Endometrium (tissue), 2 donors: ENCODE measurements around the gene SPC24.
"Not testable (repeated sequence)": the region's sequence is repeated elsewhere in the genome, so short reads cannot be mapped to it uniquely, and the experiment has no call there.

ENCODE experiments used
- FAIRE-seq: peaks from 2 replicates; lab custom pipeline; 2012; peaks lifted over from hg19 to GRCh38; lab: Jason Lieb, UNC
- donor health status: control.
- donor health status: control.

The SPC24 gene

GRCh38 chr19:11164296-11164695 lies 8.7 kb upstream of the SPC24 start:
- no peak for FAIRE-seq

DNA sequence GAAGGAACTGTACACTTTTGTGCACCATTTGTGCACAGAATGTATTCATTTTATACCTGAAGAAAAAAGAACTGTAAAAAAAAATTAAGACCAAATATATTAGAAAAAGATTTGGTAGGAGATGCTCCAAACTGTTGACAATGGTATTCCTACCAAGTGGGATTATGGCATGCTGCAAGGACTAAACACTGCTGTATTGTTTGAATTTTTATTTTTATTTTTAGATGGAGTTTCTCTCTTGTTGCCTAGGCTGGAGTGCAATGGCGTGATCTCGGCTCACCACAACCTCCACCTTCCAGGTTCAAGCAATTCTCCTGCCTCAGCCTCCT lies 4.8 kb upstream of the SPC24 start:
- not testable (repeated sequence) for FAIRE-seq

GRCh38 chr19:11159598-11160439 lies 4.2 kb upstream of the SPC24 start:
- no peak for FAIRE-seq

DNA sequence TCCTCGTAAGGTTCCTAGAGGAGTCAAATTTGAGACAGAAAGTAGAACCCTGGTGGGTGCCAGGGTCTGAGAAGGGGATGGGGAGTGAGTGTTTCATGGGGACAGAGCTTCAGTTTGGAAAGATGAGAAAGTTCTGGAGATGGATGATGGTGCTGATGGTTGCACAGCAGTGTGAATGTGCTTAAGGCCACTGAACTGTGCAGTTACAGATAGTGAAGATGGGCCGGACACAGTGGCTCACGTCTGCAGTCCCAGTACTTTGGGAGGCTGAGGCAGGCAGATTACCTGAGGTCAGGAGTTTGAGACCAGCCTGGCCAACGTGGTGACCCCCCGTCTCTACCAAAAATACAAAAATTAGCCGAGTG lies 917 bp downstream of the SPC24 start:
- no peak for FAIRE-seq

GRCh38 chr19:11152318-11153062 lies 3.1 kb downstream of the SPC24 start:
- FAIRE-seq = no peak

DNA sequence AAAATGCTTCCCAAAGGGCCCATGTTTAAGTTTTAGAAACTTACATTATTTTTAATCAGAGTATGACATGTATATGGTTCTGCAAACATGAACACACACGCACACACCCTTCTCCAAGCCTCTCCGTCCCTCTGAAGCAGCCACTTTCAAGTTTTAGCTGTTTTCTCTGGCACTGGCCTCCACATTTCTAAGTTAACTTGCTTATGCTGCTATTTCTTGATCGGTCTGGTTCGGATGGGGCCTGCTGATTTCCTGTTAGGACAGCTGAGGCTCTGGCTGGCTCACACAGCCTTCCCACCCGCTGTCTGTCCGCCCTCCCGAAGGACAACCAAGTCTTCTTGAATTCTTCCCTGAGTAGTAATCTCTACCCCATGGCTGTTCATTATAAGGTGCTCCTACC lies 4.4 kb downstream of the SPC24 start:
- no peak for FAIRE-seq

GRCh38 chr19:11148001-11148400 lies 7.6 kb downstream of the SPC24 start:
- FAIRE-seq = no peak

DNA sequence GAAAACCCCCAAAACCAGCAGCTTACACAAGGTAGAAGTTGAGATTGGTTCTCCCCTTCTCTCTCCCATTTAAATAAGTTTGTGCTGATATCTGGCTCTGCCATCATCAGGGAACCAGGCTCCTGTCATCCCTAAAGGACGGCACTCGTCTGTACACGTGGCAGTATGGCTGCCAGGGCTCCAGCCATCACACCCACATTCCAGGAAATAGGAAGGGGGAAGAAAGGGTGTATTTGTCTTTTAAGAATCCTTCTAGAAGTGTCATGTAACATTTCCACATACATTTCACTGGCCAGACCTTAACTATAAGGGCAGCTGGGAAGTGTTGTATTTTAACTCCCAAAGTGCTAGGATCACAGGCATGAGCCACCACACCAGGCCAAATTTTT lies 10.1 kb downstream of the SPC24 start:
- no peak for FAIRE-seq

DNA sequence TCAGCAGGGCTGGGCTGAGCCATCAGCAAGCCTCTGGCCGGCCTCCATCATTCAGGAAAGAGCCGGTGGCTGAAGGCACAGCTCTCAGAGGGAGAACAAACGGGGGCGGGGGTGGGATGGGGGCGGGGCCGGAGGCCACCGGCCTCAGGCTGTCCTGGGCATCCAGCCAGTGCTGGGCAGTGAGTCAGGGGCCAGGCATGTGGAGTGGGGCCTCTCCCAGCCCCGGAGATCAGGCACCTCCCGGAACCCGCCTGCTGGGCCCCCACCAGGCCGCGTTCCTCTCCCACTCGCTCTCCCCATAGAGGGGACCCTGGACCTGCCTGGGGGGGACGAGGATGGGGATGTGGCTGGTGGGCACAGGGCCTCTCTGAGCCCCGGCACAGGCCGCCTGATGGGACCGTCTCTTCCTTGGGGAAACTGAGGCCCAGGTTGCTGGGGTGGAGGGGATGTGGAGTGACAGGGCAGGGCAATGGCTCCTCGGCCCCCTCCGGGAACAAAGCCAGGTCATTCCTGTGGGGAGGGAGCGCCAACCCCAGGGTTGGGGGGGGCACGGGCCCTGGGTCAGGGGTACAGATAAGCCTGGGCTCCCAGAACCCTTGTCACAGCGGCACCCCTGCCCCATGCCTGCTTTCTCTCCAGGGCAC lies 12.9 kb downstream of the SPC24 start:
- no peak for FAIRE-seq

DNA sequence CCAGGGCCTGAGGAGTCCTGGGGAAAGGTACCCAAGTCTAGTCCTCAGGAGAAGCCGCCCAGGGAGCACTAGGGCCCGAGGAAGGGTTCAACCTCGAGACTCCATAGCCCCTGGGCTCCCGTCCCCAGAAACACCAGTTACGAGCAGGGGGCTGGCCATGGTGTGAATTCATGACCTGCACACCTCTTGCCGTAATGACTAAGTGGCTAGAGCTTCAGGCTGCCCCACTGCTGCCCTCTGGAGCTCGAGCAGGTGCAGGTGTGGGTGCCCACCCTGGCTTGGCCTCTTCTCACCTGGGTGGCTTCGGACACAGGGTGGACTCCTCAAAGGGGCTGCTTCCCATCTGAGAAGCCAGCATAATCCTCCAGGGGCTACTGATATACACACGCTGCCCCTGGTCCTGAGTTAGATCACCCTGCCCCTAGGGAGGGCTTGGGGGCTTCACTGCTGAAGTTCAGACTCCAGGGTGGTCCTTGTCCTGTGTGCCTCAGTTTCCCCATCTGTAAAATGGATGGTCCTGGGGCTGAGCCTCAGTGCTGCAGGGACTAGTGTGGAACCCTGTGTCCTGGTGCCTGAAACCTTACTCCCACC lies 13.6 kb downstream of the SPC24 start:
- FAIRE-seq = no peak

DNA sequence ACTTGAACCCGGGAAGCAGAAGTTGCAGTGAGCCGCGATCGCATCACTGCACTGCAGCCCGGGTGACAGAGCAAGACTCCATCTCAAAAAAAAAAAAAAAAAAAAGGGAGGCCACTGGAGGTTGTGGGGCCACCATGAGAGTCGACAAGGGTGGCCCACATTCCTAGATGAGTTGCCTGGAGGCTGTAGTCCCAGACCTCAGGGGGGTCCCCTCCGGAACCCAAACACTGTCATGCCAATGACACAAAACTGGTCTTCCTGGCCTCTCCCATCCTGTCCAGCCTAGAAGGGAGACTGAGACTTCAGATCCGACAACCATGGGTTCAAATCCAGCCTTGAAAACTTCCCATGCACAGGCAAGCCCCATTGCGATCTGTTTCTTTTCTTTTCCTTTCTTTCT lies 14.7 kb downstream of the SPC24 start:
- no peak for FAIRE-seq

DNA sequence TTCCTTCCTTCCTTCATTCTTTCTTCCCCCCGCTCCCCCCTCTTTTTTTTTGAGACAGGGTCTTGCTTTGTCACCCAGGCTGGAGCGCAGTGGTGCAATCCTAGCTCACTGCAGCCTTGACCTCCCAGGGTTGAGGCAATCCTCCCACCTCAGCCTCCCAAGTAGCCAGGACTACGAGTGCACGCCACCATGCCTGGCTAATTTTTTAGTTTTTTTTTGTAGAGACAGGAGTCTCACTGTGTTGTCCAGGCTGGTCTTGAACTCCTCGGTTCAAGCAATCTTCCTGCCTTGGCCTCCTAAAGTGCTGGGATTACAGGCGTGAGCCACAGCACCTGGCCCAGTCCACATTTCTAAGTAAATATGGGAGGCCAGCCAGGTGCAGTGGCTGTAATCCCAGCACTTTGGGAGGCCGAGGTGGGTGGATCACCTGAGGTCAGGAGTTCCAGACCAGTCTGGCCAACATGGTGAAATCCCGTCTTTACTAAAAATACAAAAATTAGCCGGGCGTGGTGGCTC lies 15.5 kb downstream of the SPC24 start:
- not testable (repeated sequence) for FAIRE-seq

DNA sequence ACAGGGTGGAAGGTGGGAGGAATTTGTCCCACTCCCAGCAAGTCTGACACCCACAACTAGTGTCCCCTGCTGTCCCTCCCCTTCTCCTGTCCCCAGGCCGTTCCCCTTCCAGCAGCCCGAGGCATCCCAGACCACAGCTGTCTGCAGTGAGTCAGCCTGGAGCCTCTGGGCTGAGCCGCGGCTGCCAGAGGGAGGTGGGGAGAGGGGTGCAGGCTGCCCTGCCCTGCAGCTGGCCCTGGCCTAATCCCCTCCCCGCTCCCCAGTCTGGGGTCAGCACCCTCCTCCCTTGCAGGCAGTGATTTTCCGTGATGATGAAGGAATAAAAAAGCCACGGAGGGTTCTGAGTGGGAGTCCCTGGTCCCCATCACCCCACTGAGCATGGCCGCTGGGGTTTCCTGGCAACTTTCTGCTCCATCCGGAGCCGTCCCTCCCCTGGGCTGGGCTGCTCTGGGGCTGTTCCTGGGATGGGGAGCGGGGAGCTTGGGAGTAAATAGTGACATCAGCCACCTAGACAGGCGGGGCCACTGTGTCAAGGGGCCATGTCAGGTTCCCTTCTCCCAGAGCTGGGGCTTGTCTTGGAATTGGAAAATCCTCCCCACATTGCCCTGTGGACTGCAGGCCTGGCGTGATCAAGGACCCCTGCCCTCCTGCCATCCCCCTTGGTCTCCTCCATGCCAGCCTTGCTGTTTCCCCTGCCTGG lies 16.8 kb downstream of the SPC24 start:
- FAIRE-seq = no peak

DNA sequence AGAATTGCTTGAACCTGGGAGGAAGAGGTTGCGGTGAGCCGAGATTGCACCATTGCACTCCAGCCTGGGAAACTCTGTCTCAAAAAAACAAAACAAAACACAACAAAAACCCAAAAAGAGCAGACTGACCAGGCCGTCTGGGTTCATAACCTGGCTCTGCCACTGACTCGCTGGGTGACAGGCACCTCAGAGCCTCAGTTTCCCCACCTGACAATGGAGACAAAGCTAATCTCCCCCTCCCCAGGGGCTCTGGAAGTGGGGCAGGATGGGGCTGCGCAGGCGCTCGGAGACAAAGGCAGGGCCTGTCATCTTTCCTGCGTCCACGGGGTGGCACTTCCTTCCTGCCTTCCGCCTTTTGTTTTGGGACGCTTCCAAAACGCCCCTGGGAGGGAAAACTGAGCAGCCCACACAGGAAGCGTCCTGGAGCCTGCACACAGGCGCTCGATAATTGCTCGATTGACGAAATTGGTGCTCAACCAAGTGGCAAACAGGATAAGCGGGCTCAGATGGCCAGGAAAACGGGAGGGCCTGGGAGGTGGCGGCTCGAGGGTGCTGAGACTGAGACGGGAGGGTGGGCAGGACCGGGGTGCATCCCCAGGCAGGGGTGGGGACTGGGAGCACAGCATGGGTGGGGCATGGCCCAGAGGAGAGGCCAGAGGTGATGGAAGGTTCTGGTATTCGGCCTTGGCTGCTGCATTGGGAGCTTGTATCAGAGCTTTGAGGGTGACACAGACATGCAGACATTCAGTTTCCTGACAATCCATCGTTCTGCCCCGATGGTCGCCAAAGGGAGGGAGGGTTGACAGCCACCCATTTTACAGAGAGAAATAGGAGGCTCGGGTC lies 17.8 kb downstream of the SPC24 start:
- no peak for FAIRE-seq

GRCh38 chr19:11136400-11137101 lies 19.0 kb downstream of the SPC24 start:
- no peak for FAIRE-seq

DNA sequence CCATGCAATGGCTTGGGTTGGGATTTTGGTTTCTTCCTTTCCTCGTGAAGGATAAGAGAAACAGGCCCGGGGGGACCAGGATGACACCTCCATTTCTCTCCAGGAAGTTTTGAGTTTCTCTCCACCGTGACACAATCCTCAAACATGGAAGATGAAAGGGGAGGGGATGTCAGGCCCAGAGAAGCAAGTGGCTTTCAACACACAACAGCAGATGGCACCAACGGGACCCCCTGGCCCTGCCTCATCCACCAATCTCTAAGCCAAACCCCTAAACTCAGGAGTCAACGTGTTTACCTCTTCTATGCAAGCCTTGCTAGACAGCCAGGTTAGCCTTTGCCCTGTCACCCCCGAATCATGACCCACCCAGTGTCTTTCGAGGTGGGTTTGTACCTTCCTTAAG lies 24.1 kb downstream of the SPC24 start:
- no peak for FAIRE-seq

GRCh38 chr19:11130824-11131455 lies 24.6 kb downstream of the SPC24 start:
- FAIRE-seq = no peak

- FAIRE-seq = no peak
These were observed 27.7 kb downstream of the SPC24 start for GRCh38 chr19:11127905-11128304.

DNA sequence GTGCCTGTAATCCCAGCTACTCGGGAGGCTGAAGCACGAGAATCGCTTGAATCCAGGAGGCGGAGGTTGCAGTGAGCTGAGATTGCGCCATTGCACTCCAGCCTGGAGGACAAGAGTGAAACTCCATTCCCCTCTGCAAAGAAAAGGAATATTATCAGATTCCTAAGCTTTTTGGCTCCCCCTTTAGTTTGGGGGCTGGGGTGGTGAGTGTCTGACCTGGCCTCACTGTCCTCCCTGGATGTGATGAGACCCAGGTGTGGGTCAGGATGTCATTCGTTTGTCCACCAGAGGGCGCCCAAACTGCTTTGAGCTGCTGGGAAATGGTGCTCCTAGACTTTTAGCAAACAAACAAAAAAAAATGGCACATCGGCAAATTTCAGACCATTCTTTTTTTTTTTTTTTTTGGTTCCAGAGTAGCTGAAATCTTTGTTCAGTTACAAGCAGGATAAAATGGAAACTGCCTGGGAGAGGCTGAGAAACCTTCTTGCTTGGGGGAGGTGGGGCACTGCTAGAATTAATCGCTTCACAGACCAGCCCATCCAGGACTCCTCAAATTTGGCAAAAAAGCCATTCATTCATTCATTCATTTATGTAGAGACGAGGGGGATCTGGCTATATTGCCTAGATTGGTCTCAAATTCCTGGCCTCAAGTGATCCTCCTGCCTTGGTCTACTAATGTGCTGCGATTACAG lies 29.4 kb downstream of the SPC24 start:
- no peak for FAIRE-seq
